Mucosa of descending colon (tissue), 3 donors: ENCODE measurements around the gene TMEM239. TPM values are rescaled to one million over a fixed set of nuclear protein-coding genes. Genes with fewer than 3 reads are reported as not detected.

Source experiments
- ATAC-seq: fragments of 200-7000 bp; cut with Tn5 transposase; one replicate; pipeline ENCODE4 v1.9.1; 2020; ENCODE audit warnings: mild to moderate bottlenecking, moderate library complexity
- DNase-seq, 3 donors: peaks; one replicate each; pipeline ENCODE4 v3.0.0-alpha.2; 2020
- H3K36me3 ChIP-seq: fragments of 200-600 bp; one replicate; pipeline ENCODE4 v1.8.0; 2021; ENCODE audit warnings: low read depth, mild to moderate bottlenecking
- H3K4me1 ChIP-seq: fragments of 200-600 bp; one replicate; pipeline ENCODE4 v1.8.0; 2021; ENCODE audit warnings: low read depth, mild to moderate bottlenecking
- H3K4me3 ChIP-seq: fragments of 200-600 bp; one replicate; pipeline ENCODE4 v1.8.0; 2021; ENCODE audit warnings: mild to moderate bottlenecking
- H3K9me3 ChIP-seq: fragments of 200-600 bp; one replicate; pipeline ENCODE4 v1.8.0; 2021; ENCODE audit warnings: mild to moderate bottlenecking
- intact Hi-C, 2 donors: fragments of 100-400 bp; cut with DNase I in 1 of 2; cut with micrococcal nuclease in 1 of 2; formaldehyde crosslinking; loops; one replicate each; pipeline versions ENCODE4 v1.11.0 to v1.11.1; 2022; cut with DNase I, micrococcal nuclease
- total RNA-seq, 3 donors: library from RNA; stranded (reverse); fragmentation: NEBNext Ultra II Directional in 2 of 3; extraction: Animal tissue kit (Norgen Biotek cat#: 25700) in 2 of 3; gene quantifications; one replicate each; pipeline versions ENCODE4 v1.2.1 to v1.2.4, GENCODE V29; 2021 to 2023
- TF ChIP-seq, protein P1 (sequence below): fragments of 200-600 bp; IDR thresholded peaks from one replicate; pipeline ENCODE4 v1.8.0; 2022; ENCODE audit warnings: antibody characterized with exemption, mild to moderate bottlenecking
- donor health status: DM: no; HTN: no; CAD: no; lungs with moderate emphysema.
- donor health status: DM: no; HTN: no; CAD: no.
- donor health status: DM: no; HTN: yes; CAD: no.

The TMEM239 gene
- total RNA-seq, 3 donors from 2014 or later, result not detected

DNA sequence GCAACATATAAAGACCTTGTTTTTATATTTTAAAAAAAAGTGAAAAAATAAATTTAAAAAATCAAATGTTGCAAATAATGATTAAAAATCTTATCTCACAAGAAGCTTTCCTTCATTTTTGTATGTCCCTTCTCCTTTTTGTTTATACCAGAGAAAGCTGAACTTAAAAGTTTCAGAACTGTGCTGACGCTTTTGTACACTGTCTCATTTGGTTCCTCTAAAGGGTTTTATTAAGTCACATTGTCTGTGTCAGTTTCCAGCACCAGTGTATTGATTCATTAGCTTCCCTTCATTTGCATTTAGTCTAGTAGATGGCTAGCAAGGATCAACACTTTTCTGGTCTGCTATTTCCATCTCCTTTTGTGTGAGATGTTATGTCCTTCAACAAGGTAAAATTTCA lies 17.6 kb downstream of the TMEM239 start:
- TF ChIP-seq, protein P1, sequence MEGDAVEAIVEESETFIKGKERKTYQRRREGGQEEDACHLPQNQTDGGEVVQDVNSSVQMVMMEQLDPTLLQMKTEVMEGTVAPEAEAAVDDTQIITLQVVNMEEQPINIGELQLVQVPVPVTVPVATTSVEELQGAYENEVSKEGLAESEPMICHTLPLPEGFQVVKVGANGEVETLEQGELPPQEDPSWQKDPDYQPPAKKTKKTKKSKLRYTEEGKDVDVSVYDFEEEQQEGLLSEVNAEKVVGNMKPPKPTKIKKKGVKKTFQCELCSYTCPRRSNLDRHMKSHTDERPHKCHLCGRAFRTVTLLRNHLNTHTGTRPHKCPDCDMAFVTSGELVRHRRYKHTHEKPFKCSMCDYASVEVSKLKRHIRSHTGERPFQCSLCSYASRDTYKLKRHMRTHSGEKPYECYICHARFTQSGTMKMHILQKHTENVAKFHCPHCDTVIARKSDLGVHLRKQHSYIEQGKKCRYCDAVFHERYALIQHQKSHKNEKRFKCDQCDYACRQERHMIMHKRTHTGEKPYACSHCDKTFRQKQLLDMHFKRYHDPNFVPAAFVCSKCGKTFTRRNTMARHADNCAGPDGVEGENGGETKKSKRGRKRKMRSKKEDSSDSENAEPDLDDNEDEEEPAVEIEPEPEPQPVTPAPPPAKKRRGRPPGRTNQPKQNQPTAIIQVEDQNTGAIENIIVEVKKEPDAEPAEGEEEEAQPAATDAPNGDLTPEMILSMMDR, result no peak
- intact Hi-C loops, result no loop called here

DNA sequence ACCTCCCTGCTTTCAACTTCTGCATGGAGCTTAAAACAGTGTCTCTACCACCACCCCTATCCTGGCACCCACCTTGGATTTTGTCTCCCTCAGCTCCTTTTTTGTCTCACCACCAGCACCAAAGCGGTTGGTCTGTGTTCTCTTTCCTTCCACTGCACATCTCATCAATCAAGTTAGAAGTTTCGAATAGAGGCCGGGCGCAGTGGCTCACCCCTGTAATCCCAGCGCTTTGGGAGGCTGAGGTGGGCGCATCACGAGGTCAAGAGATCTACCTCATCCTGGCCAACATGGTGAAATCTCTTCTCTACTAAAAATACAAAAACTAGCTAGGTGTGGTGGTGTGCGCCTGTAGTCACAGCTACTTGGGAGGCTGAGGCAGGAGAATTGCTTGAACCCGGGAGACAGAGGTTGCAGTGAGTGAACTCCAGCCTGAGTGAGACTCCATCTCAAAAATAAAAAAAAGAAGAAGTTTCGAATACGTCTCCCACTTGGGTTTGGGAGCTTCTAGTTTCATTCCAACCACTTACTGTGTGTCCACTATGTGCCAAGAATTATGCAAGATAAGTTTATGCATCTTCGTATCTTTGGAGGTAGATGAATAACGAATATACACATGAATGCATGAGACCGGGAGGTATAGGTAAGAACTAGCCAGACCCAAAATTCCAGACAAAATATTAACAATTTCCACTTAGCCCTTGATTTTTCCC lies 18.4 kb downstream of the TMEM239 start:
- intact Hi-C loops, result no loop called here
- ATAC-seq (no peak), DNase-seq (no peak)
- H3K9me3 ChIP-seq, result no peaks in the 10 kb centered on the region
- H3K36me3 ChIP-seq, result no peaks in the 10 kb centered on the region
- no peak overlapping the region for H3K4me3 ChIP-seq
- no peaks in the 10 kb centered on the region for H3K4me1 ChIP-seq
- TF ChIP-seq, protein P1, result no peak

More for the DNA sequence above, 17.6 kb downstream of the TMEM239 start:
- H3K9me3 ChIP-seq, result no peaks in the 10 kb centered on the region
- no peak overlapping the region for H3K4me3 ChIP-seq
- H3K4me1 ChIP-seq, result no peaks in the 10 kb centered on the region
- ATAC-seq (no peak), DNase-seq (no peak)
- no peaks in the 10 kb centered on the region for H3K36me3 ChIP-seq

DNA sequence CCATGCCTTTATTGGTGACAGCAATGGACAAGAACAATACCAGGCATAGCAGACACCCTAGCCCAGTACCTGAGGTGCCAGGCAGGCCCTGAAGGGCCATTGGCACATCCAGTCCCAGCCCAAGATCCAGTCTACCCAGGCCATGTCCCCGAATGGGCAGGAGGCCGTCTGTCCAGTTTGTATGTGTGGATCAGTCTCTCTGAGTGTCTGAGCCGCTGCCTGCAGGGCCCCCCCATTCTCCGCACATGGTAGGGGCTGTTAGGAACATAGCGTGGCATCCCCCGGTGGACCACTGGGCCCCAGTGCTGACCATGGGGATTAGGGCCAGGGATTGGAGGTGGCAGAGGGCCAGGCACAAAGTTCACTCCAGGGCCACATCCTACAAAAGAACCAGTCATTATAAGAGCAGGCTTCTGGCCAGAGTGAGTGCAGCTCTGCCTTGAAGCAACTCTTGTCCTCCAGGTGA lies 19.2 kb downstream of the TMEM239 start:
- DNase-seq (no peak), ATAC-seq (no peak)
- TF ChIP-seq, protein P1, result no peak
- H3K4me1 ChIP-seq, result no peaks in the 10 kb centered on the region
- no peak overlapping the region for H3K4me3 ChIP-seq
- no peaks in the 10 kb centered on the region for H3K9me3 ChIP-seq
- H3K36me3 ChIP-seq, result no peaks in the 10 kb centered on the region
- intact Hi-C loops, result no loop called here

DNA sequence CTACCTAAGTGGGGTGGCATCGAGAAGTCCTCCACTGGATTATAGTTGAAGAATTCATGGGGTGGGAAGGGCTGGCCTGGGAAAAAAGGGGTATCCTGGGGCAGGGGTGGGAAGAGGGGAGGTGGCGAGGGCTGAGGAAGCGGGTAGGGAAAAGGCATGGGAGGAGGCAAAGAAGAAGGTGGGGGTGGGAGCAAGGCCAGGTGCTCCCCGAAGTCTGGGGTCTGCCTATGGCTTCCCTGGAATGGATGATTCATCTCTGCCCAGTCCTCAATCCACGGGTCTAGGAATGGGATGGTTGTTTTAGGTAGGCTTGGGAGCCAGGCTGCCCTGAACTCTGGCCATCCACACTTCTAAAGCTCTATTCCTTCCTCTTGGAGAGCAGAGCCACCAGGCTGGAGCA lies 19.9 kb downstream of the TMEM239 start:
- Histone ChIP-seq H3K9me3 (no peaks in the 10 kb centered on the region), H3K4me1 (no peaks in the 10 kb centered on the region), H3K4me3 (no peak overlapping the region), H3K36me3 (no peaks in the 10 kb centered on the region)
- no peak for ATAC-seq
- TF ChIP-seq, protein P1, result no peak
- intact Hi-C loops, result no loop called here
- no peak for DNase-seq

DNA sequence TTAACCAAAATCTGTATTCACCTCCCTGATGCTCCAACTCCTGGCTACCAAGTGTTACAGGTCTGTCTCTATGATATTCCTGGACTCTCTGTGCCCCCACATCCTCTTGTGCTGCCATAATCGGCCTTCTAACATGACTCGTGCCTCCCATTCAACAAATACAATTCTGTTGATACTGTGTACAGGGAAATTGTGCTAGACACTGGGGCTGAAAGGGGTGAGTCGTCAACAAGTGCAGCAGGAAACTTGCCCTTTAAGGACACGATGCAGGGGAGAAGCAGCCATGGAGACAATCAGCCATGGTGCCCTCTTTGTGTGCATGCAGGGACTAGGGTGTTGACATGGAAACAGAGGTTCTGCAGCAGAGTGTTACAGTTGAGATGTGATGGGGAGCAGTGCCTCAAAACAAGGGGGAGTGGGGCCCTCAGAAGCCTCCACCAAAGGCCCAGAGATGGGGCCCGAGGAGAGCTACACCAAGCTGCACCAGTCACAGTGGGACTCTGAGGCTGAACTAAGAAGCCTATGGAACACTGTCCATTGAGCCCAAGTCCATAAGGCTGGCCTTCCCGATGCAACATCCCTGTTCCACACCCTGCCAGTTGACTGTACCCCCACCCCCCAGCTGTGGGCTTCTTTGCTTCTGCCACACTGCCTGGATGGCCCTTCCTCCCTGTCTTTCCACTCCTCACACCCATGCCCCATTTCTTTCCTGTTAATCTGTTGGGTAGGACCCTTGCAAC lies 21.2 kb downstream of the TMEM239 start:
- Histone ChIP-seq H3K36me3 (no peaks in the 10 kb centered on the region), H3K4me3 (no peak overlapping the region), H3K9me3 (no peaks in the 10 kb centered on the region), H3K4me1 (peaks cover 7% of the 10 kb centered on the region)
- TF ChIP-seq, protein P1, result no peak
- no peak for ATAC-seq
- no peak for DNase-seq
- intact Hi-C loops, result no loop called here
